SHP77 (cell line): ENCODE data around the gene SUPT3H.
"Not testable (repeated sequence)": the region's sequence is repeated elsewhere in the genome, so short reads cannot be mapped to it uniquely, and the experiment has no call there.

Experiments
- DNase-seq, 2 experiments: peaks; one replicate each; lab custom pipeline; 2025; lab: John Stamatoyannopoulos, UW

Gene SUPT3H

GRCh38 chr6:45255434-45255833, 122.3 kb downstream of the SUPT3H start:
- no peak for DNase-seq

- DNase-seq = no peak
These were observed 123.5 kb downstream of the SUPT3H start for GRCh38 chr6:45254253-45254652.

GRCh38 chr6:45253453-45253852, 124.3 kb downstream of the SUPT3H start:
- DNase-seq = no peak

- no peak for DNase-seq
These were observed 146.1 kb downstream of the SUPT3H start for GRCh38 chr6:45231660-45232059.

- no peak for DNase-seq
These were observed 148.3 kb downstream of the SUPT3H start for GRCh38 chr6:45229416-45229815.

GRCh38 chr6:45226081-45226480, 151.7 kb downstream of the SUPT3H start:
- DNase-seq = no peak

- no peak for DNase-seq
These were observed 155.4 kb downstream of the SUPT3H start for GRCh38 chr6:45222380-45222779.

- DNase-seq = no peak
These were observed 162.0 kb downstream of the SUPT3H start for GRCh38 chr6:45215759-45216158.

- DNase-seq = no peak
These were observed 164.8 kb downstream of the SUPT3H start for GRCh38 chr6:45212976-45213375.

GRCh38 chr6:45209762-45210161, 168.0 kb downstream of the SUPT3H start:
- DNase-seq = no peak

- DNase-seq = no peak
These were observed 170.8 kb downstream of the SUPT3H start for GRCh38 chr6:45206793-45207492.

GRCh38 chr6:45201484-45201883, 176.2 kb downstream of the SUPT3H start:
- no peak for DNase-seq

GRCh38 chr6:45200510-45200909, 177.2 kb downstream of the SUPT3H start:
- no peak for DNase-seq

GRCh38 chr6:45199554-45199953, 178.2 kb downstream of the SUPT3H start:
- no peak for DNase-seq

- no peak for DNase-seq
These were observed 181.6 kb downstream of the SUPT3H start for GRCh38 chr6:45196121-45196520.

GRCh38 chr6:45195137-45195536, 182.6 kb downstream of the SUPT3H start:
- DNase-seq = no peak

- DNase-seq = no peak
These were observed 185.2 kb downstream of the SUPT3H start for GRCh38 chr6:45192556-45192955.

GRCh38 chr6:45191414-45191813, 186.3 kb downstream of the SUPT3H start:
- no peak for DNase-seq

GRCh38 chr6:45187836-45188235, 189.9 kb downstream of the SUPT3H start:
- DNase-seq = no peak

- no peak for DNase-seq
These were observed 192.1 kb downstream of the SUPT3H start for GRCh38 chr6:45185403-45186251.

GRCh38 chr6:45184937-45185336, 192.8 kb downstream of the SUPT3H start:
- DNase-seq = no peak

GRCh38 chr6:45184040-45184439, 193.7 kb downstream of the SUPT3H start:
- no peak for DNase-seq

- not testable (repeated sequence) for DNase-seq
These were observed 201.4 kb downstream of the SUPT3H start for GRCh38 chr6:45176373-45176772.
